Measurements from ENCODE around the gene ERCC2.

DNA sequence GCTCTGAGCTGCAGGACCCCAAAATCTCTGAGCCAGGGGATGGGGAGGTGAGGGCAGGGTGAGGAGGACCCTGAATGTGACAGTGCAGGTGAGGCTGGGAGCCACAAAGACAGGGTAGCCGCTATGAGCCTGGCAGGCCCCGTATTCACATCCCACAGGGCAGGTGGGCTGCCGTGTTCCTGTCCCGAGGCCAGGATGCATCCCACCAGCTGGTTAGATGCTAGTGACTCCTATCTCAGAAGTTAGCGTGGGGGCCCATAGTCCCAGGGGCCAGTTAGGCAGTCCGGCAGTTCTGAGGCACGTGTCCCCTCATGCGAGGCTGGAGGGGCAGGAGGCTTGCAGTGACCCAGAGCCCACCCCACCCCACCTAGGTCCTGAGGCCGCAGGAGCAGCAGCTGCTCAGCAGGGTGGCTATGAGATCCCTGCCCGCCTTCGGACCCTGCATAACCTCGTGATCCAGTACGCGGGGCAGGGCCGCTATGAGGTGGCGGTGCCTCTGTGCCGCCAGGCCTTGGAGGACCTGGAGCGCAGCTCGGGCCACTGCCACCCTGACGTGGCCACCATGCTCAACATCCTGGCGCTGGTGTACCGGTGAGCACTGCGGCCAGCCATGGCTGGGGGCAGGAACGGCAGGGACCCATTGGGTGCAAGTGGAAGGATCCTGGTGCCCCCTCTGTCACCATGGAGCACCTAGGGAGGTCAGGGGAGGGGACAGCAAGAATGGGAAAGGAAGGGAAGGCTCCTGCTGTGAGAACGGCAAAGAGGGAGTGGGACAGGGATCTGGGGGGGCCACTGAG, 22.6 kb downstream of the ERCC2 start:
- TF ChIP-seq, protein P1, sequence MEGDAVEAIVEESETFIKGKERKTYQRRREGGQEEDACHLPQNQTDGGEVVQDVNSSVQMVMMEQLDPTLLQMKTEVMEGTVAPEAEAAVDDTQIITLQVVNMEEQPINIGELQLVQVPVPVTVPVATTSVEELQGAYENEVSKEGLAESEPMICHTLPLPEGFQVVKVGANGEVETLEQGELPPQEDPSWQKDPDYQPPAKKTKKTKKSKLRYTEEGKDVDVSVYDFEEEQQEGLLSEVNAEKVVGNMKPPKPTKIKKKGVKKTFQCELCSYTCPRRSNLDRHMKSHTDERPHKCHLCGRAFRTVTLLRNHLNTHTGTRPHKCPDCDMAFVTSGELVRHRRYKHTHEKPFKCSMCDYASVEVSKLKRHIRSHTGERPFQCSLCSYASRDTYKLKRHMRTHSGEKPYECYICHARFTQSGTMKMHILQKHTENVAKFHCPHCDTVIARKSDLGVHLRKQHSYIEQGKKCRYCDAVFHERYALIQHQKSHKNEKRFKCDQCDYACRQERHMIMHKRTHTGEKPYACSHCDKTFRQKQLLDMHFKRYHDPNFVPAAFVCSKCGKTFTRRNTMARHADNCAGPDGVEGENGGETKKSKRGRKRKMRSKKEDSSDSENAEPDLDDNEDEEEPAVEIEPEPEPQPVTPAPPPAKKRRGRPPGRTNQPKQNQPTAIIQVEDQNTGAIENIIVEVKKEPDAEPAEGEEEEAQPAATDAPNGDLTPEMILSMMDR (conservative IDR thresholded peaks at IDR 0.05; ENCODE audit: low read length) = no peak
- no peak for TF ChIP-seq EZH2phosphoT487 (IDR thresholded peaks at IDR 0.05; ENCODE audit: borderline replicate concordance)
